ENCODE measurements around the gene SLC35F4. TPM values are rescaled to one million over a fixed set of nuclear protein-coding genes. Genes with fewer than 3 reads are reported as not detected.

Gene SLC35F4
- total RNA-seq, 1 experiment from 2014 or later = not detected

DNA sequence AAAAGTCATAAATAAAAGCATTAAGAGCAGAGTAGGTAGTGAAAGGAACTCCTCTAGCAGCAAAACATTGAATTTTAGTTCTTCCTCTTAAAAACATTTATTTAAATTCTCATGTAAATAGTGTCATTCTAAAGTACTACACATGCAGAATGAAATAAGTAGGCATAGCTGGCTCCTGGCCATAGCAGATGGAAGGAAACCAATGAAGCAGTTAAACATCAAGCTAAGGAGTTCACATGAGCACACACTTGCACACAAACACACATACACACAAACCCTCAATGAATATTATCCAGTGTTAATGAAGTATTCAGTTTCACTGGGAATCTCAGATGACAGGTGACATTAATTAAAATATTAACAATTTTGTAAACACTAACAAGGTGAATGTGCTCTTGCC is 69.3 kb downstream of the SLC35F4 start:
- RAD21 ChIA-PET (ENCODE audit: low non-redundant PET in 1 of 2, low total read pairs in 2 of 2, uncharacterized antibody in 2 of 2, unreplicated experiment in 2 of 2) = no interaction called here
- Histone ChIP-seq H3K4me1 (ENCODE audit: control insufficient read depth in 1 of 2, insufficient read depth in 2 of 2, low read length in 2 of 2) (no peaks in the 10 kb centered on the region), H3K36me3 (ENCODE audit: control insufficient read depth in 1 of 2, insufficient read depth in 2 of 2, low read length in 2 of 2) (no peaks in the 10 kb centered on the region), H3K4me3 (replicated peaks in 1 of 2; ENCODE audit: low read depth in 1 of 2, low read length in 2 of 2) (no peak overlapping the region), H4K20me1 (ENCODE audit: insufficient read depth) (no peaks in the 10 kb centered on the region), H3K4me2 (ENCODE audit: low read length) (no peak overlapping the region), H3K79me2 (ENCODE audit: insufficient read depth, low read length) (no peaks in the 10 kb centered on the region), H2AFZ (ENCODE audit: low read depth, low read length, poor library complexity, severe bottlenecking) (no peak overlapping the region), H3K9me2 (ENCODE audit: insufficient read depth) (no peaks in the 10 kb centered on the region), H3K27ac (ENCODE audit: low read depth, low read length) (no peak overlapping the region), H3K9ac (ENCODE audit: low read length) (no peak overlapping the region), H3K9me3 (ENCODE audit: control insufficient read depth in 1 of 2, insufficient read depth in 1 of 2, low read depth in 1 of 2, low read length in 2 of 2) (no peaks in the 10 kb centered on the region), H3K27me3 (ENCODE audit: insufficient read depth, low read length) (no peaks in the 10 kb centered on the region)
- CTCF ChIA-PET = no interaction called here
- intact Hi-C loops (cut with micrococcal nuclease) = no loop called here
- POLR2A ChIA-PET = no interaction called here
- no peak for TF ChIP-seq SIN3A (IDR thresholded peaks at IDR 0.05; ENCODE audit: low read depth)
- TF ChIP-seq, protein P1, sequence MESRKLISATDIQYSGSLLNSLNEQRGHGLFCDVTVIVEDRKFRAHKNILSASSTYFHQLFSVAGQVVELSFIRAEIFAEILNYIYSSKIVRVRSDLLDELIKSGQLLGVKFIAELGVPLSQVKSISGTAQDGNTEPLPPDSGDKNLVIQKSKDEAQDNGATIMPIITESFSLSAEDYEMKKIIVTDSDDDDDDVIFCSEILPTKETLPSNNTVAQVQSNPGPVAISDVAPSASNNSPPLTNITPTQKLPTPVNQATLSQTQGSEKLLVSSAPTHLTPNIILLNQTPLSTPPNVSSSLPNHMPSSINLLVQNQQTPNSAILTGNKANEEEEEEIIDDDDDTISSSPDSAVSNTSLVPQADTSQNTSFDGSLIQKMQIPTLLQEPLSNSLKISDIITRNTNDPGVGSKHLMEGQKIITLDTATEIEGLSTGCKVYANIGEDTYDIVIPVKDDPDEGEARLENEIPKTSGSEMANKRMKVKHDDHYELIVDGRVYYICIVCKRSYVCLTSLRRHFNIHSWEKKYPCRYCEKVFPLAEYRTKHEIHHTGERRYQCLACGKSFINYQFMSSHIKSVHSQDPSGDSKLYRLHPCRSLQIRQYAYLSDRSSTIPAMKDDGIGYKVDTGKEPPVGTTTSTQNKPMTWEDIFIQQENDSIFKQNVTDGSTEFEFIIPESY (IDR thresholded peaks at IDR 0.05; ENCODE audit: extremely low read depth, insufficient replicate concordance, low read length) = no peak
- TF ChIP-seq, protein P2, sequence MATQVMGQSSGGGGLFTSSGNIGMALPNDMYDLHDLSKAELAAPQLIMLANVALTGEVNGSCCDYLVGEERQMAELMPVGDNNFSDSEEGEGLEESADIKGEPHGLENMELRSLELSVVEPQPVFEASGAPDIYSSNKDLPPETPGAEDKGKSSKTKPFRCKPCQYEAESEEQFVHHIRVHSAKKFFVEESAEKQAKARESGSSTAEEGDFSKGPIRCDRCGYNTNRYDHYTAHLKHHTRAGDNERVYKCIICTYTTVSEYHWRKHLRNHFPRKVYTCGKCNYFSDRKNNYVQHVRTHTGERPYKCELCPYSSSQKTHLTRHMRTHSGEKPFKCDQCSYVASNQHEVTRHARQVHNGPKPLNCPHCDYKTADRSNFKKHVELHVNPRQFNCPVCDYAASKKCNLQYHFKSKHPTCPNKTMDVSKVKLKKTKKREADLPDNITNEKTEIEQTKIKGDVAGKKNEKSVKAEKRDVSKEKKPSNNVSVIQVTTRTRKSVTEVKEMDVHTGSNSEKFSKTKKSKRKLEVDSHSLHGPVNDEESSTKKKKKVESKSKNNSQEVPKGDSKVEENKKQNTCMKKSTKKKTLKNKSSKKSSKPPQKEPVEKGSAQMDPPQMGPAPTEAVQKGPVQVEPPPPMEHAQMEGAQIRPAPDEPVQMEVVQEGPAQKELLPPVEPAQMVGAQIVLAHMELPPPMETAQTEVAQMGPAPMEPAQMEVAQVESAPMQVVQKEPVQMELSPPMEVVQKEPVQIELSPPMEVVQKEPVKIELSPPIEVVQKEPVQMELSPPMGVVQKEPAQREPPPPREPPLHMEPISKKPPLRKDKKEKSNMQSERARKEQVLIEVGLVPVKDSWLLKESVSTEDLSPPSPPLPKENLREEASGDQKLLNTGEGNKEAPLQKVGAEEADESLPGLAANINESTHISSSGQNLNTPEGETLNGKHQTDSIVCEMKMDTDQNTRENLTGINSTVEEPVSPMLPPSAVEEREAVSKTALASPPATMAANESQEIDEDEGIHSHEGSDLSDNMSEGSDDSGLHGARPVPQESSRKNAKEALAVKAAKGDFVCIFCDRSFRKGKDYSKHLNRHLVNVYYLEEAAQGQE (IDR thresholded peaks at IDR 0.05; ENCODE audit: low read depth) = no peak
- TF ChIP-seq CBX3 (IDR thresholded peaks at IDR 0.05; ENCODE audit: low read depth) = no peak
- TF ChIP-seq EGR1 (IDR thresholded peaks at IDR 0.05; ENCODE audit: low read depth) = no peak
- TF ChIP-seq EZH2phosphoT487 (IDR thresholded peaks at IDR 0.05; ENCODE audit: borderline replicate concordance) = no peak
- TF ChIP-seq CEBPB (IDR thresholded peaks at IDR 0.05; ENCODE audit: low read depth) = no peak
- TF ChIP-seq, protein P3, sequence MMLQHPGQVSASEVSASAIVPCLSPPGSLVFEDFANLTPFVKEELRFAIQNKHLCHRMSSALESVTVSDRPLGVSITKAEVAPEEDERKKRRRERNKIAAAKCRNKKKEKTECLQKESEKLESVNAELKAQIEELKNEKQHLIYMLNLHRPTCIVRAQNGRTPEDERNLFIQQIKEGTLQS (IDR thresholded peaks at IDR 0.05) = no peak
- no peak for TF ChIP-seq SRF (IDR thresholded peaks at IDR 0.05; ENCODE audit: low read depth)
- no TSS peak for BruUV-seq (replicated peaks)
- DNase-seq (ENCODE audit: low read depth, low spot score) (no peak), ATAC-seq (no peak)
